ENCODE measurements around the gene GALNT2. TPM values are rescaled to one million over a fixed set of nuclear protein-coding genes. Genes with fewer than 3 reads are reported as not detected.

The GALNT2 gene
- total and polyA plus RNA-seq, 2 experiments from 2014 or later, result 17.8 to 48.3 TPM

DNA sequence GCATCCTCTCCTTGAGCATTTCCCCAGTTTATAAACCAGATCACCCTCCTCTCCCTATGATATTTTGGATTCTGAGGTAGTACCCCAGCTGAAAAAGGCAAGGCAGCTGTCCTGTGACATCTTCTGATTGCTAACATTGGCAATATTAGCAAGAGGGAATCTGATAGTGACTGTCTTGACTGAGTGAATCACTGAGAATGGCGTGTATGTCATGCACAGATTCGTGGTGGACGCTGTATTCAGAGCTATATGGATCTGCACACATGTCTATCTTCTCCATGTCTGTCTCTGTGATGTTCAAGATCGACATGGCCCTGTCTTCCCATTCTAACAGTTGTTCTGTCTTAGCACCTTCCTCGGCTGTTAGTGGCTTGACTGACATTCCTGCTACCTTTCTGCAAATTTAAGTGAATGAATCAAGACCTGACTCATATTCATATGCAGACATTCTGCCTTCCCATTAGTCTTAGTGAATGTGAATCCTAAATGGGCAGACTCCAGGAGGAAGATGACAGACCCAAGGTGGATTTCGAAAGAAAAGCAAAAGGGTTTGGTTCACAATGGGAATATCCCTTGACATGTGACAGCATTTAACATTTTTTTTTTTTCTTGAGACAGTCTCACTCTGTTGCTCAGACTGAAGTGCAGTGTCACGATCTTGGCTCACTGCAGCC lies 261.4 kb downstream of the GALNT2 start:
- TF ChIP-seq ZNF114 (CRISPR knock-in tag; IDR thresholded peaks at IDR 0.05), result no peak
- TF ChIP-seq POLR2AphosphoS5 (IDR thresholded peaks at IDR 0.05; ENCODE audit: low read depth), result no peak
- no peak for TF ChIP-seq CREB1 (CRISPR knock-in tag; IDR thresholded peaks at IDR 0.05; ENCODE audit: low read depth)
- TF ChIP-seq, protein P1, sequence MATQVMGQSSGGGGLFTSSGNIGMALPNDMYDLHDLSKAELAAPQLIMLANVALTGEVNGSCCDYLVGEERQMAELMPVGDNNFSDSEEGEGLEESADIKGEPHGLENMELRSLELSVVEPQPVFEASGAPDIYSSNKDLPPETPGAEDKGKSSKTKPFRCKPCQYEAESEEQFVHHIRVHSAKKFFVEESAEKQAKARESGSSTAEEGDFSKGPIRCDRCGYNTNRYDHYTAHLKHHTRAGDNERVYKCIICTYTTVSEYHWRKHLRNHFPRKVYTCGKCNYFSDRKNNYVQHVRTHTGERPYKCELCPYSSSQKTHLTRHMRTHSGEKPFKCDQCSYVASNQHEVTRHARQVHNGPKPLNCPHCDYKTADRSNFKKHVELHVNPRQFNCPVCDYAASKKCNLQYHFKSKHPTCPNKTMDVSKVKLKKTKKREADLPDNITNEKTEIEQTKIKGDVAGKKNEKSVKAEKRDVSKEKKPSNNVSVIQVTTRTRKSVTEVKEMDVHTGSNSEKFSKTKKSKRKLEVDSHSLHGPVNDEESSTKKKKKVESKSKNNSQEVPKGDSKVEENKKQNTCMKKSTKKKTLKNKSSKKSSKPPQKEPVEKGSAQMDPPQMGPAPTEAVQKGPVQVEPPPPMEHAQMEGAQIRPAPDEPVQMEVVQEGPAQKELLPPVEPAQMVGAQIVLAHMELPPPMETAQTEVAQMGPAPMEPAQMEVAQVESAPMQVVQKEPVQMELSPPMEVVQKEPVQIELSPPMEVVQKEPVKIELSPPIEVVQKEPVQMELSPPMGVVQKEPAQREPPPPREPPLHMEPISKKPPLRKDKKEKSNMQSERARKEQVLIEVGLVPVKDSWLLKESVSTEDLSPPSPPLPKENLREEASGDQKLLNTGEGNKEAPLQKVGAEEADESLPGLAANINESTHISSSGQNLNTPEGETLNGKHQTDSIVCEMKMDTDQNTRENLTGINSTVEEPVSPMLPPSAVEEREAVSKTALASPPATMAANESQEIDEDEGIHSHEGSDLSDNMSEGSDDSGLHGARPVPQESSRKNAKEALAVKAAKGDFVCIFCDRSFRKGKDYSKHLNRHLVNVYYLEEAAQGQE (IDR thresholded peaks at IDR 0.05; ENCODE audit: unreplicated experiment), result no peak
- TF ChIP-seq, protein P2, sequence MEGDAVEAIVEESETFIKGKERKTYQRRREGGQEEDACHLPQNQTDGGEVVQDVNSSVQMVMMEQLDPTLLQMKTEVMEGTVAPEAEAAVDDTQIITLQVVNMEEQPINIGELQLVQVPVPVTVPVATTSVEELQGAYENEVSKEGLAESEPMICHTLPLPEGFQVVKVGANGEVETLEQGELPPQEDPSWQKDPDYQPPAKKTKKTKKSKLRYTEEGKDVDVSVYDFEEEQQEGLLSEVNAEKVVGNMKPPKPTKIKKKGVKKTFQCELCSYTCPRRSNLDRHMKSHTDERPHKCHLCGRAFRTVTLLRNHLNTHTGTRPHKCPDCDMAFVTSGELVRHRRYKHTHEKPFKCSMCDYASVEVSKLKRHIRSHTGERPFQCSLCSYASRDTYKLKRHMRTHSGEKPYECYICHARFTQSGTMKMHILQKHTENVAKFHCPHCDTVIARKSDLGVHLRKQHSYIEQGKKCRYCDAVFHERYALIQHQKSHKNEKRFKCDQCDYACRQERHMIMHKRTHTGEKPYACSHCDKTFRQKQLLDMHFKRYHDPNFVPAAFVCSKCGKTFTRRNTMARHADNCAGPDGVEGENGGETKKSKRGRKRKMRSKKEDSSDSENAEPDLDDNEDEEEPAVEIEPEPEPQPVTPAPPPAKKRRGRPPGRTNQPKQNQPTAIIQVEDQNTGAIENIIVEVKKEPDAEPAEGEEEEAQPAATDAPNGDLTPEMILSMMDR (conservative IDR thresholded peaks at IDR 0.05; ENCODE audit: low read depth in 2 of 2), result no peak
- TF ChIP-seq NANOG (IDR thresholded peaks at IDR 0.05; ENCODE audit: borderline replicate concordance), result no peak
- no peak for TF ChIP-seq EZH2phosphoT487 (IDR thresholded peaks at IDR 0.05; ENCODE audit: unreplicated experiment)
- TF ChIP-seq EZH2 (IDR thresholded peaks at IDR 0.05; ENCODE audit: low read depth, unreplicated experiment), result no peak
- no peak for TF ChIP-seq JUNB (IDR thresholded peaks at IDR 0.05; ENCODE audit: unreplicated experiment)
- TF ChIP-seq, protein P3, sequence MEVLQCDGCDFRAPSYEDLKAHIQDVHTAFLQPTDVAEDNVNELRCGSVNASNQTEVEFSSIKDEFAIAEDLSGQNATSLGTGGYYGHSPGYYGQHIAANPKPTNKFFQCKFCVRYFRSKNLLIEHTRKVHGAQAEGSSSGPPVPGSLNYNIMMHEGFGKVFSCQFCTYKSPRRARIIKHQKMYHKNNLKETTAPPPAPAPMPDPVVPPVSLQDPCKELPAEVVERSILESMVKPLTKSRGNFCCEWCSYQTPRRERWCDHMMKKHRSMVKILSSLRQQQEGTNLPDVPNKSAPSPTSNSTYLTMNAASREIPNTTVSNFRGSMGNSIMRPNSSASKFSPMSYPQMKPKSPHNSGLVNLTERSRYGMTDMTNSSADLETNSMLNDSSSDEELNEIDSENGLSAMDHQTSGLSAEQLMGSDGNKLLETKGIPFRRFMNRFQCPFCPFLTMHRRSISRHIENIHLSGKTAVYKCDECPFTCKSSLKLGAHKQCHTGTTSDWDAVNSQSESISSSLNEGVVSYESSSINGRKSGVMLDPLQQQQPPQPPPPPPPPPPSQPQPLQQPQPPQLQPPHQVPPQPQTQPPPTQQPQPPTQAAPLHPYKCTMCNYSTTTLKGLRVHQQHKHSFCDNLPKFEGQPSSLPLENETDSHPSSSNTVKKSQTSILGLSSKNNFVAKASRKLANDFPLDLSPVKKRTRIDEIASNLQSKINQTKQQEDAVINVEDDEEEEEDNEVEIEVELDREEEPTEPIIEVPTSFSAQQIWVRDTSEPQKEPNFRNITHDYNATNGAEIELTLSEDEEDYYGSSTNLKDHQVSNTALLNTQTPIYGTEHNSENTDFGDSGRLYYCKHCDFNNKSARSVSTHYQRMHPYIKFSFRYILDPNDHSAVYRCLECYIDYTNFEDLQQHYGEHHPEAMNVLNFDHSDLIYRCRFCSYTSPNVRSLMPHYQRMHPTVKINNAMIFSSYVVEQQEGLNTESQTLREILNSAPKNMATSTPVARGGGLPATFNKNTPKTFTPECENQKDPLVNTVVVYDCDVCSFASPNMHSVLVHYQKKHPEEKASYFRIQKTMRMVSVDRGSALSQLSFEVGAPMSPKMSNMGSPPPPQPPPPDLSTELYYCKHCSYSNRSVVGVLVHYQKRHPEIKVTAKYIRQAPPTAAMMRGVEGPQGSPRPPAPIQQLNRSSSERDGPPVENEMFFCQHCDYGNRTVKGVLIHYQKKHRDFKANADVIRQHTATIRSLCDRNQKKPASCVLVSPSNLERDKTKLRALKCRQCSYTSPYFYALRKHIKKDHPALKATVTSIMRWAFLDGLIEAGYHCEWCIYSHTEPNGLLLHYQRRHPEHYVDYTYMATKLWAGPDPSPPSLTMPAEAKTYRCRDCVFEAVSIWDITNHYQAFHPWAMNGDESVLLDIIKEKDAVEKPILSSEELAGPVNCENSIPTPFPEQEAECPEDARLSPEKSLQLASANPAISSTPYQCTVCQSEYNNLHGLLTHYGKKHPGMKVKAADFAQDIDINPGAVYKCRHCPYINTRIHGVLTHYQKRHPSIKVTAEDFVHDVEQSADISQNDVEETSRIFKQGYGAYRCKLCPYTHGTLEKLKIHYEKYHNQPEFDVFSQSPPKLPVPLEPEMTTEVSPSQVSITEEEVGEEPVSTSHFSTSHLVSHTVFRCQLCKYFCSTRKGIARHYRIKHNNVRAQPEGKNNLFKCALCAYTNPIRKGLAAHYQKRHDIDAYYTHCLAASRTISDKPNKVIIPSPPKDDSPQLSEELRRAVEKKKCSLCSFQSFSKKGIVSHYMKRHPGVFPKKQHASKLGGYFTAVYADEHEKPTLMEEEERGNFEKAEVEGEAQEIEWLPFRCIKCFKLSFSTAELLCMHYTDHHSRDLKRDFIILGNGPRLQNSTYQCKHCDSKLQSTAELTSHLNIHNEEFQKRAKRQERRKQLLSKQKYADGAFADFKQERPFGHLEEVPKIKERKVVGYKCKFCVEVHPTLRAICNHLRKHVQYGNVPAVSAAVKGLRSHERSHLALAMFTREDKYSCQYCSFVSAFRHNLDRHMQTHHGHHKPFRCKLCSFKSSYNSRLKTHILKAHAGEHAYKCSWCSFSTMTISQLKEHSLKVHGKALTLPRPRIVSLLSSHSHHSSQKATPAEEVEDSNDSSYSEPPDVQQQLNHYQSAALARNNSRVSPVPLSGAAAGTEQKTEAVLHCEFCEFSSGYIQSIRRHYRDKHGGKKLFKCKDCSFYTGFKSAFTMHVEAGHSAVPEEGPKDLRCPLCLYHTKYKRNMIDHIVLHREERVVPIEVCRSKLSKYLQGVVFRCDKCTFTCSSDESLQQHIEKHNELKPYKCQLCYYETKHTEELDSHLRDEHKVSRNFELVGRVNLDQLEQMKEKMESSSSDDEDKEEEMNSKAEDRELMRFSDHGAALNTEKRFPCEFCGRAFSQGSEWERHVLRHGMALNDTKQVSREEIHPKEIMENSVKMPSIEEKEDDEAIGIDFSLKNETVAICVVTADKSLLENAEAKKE (CRISPR knock-in tag; IDR thresholded peaks at IDR 0.05), result no peak
- TF ChIP-seq, protein P4, sequence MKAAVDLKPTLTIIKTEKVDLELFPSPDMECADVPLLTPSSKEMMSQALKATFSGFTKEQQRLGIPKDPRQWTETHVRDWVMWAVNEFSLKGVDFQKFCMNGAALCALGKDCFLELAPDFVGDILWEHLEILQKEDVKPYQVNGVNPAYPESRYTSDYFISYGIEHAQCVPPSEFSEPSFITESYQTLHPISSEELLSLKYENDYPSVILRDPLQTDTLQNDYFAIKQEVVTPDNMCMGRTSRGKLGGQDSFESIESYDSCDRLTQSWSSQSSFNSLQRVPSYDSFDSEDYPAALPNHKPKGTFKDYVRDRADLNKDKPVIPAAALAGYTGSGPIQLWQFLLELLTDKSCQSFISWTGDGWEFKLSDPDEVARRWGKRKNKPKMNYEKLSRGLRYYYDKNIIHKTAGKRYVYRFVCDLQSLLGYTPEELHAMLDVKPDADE (IDR thresholded peaks at IDR 0.05), result no peak
- TF ChIP-seq STAT1 (IDR thresholded peaks at IDR 0.05; ENCODE audit: unreplicated experiment), result no peak
- no peak overlapping the region for H3K27ac ChIP-seq (ENCODE audit: low read depth)

More for the DNA sequence above, 261.4 kb downstream of the GALNT2 start:
- Mint-ChIP-seq H3K27ac (peak overlapping the region; percentile 5; the same call in 1 of the 2 replicates), H3K9me3 (no peaks in the 10 kb centered on the region), H3K4me1 (peaks cover 26% of the 10 kb centered on the region), H3K27me3 (ENCODE audit: insufficient read depth, low read depth, poor library complexity) (peaks cover 3% of the 10 kb centered on the region), H3K4me3 (no peak overlapping the region), H3K36me3 (ENCODE audit: low read depth) (peaks cover 47% of the 10 kb centered on the region)
- no peaks in the 10 kb centered on the region for H3F3A ChIP-seq (replicated peaks; ENCODE audit: low read depth)
- DNase-seq (ENCODE audit: low spot score) (no peak), ATAC-seq (no peak)
- no peaks in the 10 kb centered on the region for H3K9me2 ChIP-seq (ENCODE audit: insufficient read depth)
- H3K27me3 ChIP-seq (ENCODE audit: insufficient read depth), result no peaks in the 10 kb centered on the region
- H3K4me1 ChIP-seq (ENCODE audit: insufficient read depth), result peaks cover 8% of the 10 kb centered on the region; the same call in 1 of the 2 replicates
- H2AFZ ChIP-seq, result no peak overlapping the region
- no peaks in the 10 kb centered on the region for H4K20me1 ChIP-seq (replicated peaks; ENCODE audit: insufficient read depth)
- H3K36me3 ChIP-seq (ENCODE audit: insufficient read depth), result peaks cover 4% of the 10 kb centered on the region; the same call in 1 of the 2 replicates
- H3K79me2 ChIP-seq (replicated peaks; ENCODE audit: insufficient read depth), result no peaks in the 10 kb centered on the region
- H3K4me3 ChIP-seq, result no peak overlapping the region
- H3K4me2 ChIP-seq, result no peak overlapping the region

Measured in GM23338 (cell line).